NCI-H748 (cell line): ENCODE measurements around the gene MOSMO.
"Not testable (repeated sequence)": the region's sequence is repeated elsewhere in the genome, so short reads cannot be mapped to it uniquely, and the experiment has no call there.

Source experiments
- DNase-seq: peaks from one replicate; lab custom pipeline; 2025; ENCODE audit not compliant: unreplicated experiment; lab: John Stamatoyannopoulos, UW

The MOSMO gene

GRCh38 chr16:22091721-22092120 lies 83.8 kb downstream of the MOSMO start:
- no peak for DNase-seq

DNA sequence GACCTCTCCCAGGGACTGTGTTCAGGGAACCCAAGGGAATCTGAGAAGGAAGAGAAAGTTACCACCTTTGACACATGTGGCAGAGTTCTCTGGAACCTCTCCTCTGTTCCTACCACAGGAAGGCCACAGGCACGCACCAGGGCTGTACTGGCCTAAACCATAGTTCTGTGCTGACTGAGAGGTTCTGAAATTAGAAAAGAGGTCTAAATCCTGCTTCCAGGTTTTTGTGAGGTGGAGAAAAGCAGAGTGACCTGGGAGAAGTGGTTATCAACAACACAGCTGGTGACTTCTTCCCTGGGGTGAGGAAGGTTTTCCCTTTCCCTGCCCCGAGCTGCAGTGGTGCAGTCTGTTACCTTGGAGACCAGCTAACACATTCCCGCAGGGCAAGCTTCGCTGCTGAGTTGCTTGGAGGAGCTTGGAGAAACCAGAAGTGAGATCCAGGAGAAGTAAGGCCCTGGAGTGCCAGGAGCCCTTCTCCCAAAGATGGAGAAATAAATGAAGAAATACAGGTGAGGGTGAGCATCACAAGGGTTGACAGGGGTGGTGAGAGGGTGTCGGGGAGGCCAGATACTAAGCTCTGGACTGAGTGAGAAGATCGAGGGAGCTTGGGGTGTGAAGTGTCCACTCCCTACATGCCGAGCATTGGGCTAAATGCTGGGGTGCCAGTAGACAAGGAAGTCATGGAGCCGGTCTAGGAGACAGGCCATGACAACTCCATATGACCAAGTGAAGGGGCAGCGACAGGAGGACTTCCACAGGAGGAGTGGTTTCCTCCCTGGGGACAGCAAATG lies 84.4 kb downstream of the MOSMO start, which contains the start of gene VWA3A:
Gene VWA3A (plus strand): TSS at position 399 of the 791 bp plus-strand sequence. CDS start 97 bp downstream, at position 496.
- peak; percentile 21 for DNase-seq

- DNase-seq = no peak
These were observed 85.4 kb downstream of the MOSMO start for GRCh38 chr16:22093331-22093730.

GRCh38 chr16:22093996-22094395 lies 86.1 kb downstream of the MOSMO start:
- DNase-seq = no peak

DNA sequence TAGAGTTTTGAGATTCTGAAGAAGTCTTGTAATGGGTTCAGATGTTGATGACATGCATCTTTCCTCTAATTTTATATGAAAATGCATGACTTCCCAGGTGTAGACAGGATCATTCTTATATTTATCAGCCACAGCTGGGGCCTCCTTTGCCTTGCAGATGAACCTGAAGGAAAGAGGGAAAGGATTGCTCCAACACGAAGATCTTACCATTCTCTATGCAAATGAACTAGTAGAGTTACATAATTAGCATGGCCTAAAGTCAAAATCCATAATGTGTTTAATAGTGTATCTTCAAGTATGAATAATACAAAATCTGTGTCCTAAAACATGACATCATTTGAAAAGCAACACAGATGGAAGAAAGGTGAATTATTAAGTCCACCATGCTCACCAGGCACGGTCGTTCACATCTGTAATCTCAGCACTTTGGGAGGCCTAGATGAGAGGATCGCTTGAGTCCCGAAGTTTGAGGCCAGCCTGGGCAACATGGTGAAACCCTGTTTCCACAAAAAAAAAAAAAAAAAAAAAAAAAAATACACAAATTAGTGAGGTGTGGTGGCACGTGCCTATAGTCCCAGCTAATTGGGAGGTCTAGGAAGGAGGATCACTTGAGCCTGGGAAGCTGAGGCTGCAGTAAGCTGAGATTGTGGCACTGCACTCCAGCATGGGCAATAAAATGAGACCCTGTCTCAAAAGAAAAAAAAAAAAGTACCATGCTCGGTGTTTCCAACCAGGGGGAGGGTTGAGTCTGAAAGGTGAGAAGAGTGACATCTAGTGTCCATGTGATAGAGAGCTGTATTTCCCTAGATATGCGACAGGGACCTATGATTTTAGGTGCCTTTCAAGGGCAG lies 90.7 kb downstream of the MOSMO start:
- peak; percentile 44 for DNase-seq

GRCh38 chr16:22099256-22099975 lies 91.5 kb downstream of the MOSMO start:
- DNase-seq = no peak

DNA sequence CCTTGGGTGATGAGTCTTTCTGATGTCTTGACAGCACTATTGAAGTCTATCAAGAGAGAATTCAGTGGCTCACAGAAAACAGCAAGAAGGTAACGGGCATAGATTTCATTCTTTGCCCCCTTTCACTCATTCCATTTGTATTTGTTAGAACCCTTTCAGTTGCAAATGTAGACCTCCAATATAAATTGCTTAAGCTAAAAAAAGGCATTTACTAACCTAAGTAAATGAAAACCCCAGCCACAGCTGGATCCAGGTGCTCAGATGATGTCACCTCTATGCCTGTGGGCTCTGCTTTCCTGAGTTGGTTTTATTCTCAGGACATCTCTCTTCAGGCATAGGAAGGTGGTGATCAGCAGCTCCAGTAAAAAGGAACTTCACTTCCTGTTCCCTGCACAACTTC lies 95.5 kb downstream of the MOSMO start:
- DNase-seq = no peak

- DNase-seq = no peak
These were observed 101.5 kb downstream of the MOSMO start for GRCh38 chr16:22109258-22109898.

- DNase-seq = not testable (repeated sequence)
These were observed 103.7 kb downstream of the MOSMO start for GRCh38 chr16:22111629-22112028.

- no peak for DNase-seq
These were observed 108.3 kb downstream of the MOSMO start for GRCh38 chr16:22116095-22116700.

GRCh38 chr16:22117609-22118008 lies 109.7 kb downstream of the MOSMO start:
- DNase-seq = no peak

DNA sequence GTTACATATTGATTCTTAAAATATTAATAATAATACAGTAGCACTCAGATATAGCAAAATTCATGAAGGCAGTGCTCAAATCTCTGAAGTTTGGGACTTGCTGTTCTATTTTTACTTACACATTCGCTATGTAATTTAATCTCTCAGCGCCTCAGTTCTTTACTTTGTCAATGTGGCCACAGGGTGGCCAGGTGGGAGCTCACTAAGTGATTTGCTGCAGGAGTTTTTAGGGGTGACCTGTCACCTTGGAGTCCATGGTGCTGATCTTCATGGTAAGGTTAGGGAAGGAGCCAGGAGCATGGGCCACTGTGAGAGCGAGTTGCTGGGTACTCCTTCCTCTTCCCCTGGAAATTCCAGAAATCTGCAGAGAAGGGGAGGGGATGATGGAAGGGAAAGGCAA lies 112.5 kb downstream of the MOSMO start:
- DNase-seq = no peak

GRCh38 chr16:22122239-22122638 lies 114.3 kb downstream of the MOSMO start:
- DNase-seq = no peak

DNA sequence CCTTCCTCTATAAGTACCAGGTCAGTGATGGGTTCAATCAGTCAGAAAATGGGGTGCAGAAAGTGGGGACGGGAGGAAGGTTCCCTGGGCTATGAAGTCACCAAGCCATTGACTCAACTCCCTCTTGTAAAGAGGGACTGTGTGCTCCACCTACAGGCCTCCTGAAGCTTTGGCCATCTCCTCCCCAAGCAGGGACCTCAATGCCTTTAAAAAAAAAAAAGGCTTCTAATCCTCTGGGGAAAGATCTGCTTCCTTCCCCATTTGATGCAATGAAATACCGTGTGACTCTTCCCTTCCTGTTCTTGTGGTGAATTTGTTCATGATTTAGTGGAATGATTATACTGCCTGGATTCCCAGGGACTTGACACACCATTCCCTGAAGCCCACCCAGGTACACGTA lies 115.2 kb downstream of the MOSMO start:
- DNase-seq = no peak

DNA sequence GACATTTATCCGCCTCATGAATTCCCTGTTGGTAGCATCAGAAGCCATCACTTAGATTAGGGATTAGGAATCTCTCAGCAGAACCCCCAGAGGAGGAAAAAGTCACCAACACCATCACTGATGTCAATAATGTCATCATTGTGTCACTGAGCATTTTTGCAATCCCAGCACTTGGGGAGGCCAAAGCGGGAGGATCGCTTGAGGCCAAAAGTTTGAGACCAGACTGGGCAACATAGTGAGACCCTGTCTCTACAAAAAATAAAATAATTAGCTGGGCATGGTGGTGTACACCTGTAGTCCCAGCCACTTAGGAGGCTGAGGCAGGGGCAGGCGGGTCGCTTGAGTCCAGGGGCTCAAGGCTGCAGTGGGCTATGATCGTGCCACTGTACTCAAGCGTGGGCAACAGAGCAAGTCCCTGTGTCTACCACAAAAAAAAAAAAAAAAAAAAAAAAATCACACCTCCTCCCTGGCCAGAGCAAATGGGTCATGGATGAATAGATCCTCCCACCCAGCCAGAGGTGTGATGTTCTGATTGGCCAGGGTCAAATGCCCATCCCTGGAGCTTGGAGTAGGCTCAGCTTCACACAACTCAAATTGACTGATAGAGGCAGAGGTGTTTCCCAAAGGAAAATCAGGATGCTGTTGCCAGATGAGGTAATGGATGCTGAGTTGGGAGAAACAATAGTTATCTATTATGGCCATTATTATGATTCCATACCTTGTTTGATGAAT lies 116.0 kb downstream of the MOSMO start:
- DNase-seq = no peak

- no peak for DNase-seq
These were observed 116.8 kb downstream of the MOSMO start for GRCh38 chr16:22124583-22125284.

DNA sequence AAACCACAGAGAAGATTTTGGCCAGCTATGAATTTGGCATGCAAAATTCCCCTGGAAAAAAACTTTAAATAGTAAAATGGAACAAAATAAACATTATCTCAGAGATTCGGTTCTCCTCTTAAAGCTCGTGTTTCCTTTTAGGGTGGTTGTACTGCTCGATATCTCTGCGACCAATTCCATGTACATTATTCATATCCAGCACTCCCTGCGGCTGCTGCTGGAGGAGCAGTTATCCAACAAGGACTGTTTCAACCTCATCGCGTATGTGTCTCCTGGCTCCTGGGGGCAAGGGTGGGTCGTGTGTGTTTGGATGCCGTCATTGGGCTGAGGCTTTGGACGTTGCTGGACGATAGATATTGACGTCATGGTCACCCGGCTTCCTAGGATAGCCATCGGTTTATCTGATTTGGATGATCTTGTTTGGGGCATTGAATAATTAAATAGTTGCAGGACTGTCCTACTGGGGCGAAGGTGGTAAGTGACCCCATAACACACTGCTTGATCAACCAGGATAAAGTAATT lies 118.2 kb downstream of the MOSMO start:
- no peak for DNase-seq

DNA sequence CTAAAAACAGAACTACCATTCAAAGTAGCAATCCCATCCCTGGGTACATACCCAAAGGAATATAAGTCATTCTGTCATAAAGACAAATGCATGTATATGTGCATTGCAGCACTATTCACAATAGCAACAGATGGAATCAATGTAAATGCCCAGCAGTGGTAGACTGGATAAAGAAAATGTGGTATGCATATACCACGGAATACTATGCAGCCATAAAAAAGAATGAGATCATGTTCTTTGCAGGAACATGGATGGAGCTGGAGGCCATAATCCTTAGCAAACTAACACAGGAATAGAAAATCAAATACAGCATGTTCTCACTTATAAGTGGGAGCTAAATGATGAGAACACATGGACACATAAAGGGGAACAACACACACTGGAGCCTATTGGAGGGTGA lies 120.6 kb downstream of the MOSMO start:
- not testable (repeated sequence) for DNase-seq

DNA sequence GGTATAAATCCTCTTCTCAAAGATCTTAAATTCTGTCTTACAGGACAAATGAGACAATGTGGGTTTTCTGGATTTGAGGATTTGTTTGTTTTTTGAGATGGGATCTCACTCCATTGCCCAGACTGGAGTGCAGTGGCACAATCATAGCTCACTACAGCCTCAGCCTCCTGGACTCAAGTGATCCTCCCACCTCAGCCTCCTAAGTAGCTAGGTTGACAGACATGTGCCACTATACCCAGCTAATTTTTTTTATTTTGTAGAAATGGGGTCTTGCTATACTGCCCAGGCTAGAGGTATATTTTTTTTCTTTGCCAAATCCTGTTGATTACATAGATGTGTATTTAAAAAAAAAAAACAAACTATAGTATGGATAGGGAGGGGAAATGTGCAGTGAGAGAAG lies 122.6 kb downstream of the MOSMO start:
- DNase-seq = no peak
